GM12874 (cell line): Measurements from ENCODE around the gene ODAD3.
A peak's percentile ranks its signal among the peaks of the same experiment; 100 is the strongest.

Source experiments
- TF ChIP-seq, protein P1 (sequence below): IDR thresholded peaks from 2 replicates; pipeline ENCODE4 v1.5.1; 2011; ENCODE audit warnings: low read depth, mild to moderate bottlenecking, control low read depth, low read length, moderate library complexity; ENCODE audit not compliant: insufficient read depth

Gene ODAD3

DNA sequence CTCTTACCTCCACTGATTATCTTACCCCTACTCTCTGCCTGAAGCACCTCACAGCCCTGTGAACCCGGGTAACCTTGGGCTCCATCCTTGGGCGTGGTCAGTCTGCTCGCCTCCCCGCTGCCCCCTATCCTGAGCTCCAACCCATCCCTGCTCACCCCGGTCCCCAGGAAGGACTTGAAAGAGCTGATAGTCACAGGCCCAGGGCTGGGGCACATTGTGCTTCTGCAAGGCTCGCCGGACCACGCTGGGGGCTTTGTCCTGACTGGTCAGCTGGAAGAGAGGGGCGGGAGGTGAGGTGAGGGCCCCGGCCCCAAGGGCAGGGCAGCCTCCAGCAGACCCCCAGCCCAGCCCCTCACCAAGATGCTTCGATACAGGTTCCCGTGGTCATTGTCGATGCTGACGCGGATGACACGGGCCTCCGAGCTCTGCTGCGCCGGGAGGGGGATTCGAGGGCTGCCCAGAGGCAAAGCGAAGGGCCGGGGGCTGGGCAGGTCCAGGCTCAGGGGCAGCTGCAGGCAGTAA lies 37.8 kb downstream of the ODAD3 start:
- TF ChIP-seq, protein P1, sequence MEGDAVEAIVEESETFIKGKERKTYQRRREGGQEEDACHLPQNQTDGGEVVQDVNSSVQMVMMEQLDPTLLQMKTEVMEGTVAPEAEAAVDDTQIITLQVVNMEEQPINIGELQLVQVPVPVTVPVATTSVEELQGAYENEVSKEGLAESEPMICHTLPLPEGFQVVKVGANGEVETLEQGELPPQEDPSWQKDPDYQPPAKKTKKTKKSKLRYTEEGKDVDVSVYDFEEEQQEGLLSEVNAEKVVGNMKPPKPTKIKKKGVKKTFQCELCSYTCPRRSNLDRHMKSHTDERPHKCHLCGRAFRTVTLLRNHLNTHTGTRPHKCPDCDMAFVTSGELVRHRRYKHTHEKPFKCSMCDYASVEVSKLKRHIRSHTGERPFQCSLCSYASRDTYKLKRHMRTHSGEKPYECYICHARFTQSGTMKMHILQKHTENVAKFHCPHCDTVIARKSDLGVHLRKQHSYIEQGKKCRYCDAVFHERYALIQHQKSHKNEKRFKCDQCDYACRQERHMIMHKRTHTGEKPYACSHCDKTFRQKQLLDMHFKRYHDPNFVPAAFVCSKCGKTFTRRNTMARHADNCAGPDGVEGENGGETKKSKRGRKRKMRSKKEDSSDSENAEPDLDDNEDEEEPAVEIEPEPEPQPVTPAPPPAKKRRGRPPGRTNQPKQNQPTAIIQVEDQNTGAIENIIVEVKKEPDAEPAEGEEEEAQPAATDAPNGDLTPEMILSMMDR: no peak

DNA sequence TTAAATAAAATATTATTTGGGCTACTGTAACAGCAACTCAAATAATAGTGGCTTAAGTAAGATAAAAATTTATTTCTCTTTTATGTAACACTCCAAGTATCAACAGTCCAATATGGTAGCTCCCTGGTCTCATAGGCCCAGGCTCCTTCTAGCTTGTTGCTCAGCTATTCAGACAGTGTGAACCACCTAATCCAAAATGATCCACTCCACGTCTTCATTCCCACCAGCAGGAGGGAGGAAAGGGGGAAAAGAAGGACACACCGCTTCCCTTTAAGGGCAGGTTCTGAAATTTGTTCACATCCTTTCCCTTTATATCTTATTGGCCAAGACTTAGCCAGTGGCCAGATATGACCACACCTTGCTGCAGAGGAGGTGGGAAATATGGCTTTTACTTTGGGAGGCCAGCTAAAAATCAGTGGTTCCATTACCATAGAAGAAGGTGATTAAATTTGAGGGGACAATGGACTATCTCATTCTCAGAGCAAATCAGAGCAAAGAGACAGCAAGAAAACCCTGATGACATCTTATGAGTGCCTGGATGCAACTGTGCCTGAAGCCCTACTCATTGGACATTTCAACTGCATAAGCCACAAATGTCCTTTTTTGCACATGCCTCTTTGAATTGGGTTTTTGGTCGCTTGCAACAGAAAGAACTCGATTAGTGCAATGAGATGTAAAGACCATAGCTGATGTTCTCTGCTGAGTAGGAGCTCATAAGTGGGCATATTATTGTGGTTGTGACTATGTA lies 43.8 kb downstream of the ODAD3 start:
- TF ChIP-seq, protein P1: no peak

DNA sequence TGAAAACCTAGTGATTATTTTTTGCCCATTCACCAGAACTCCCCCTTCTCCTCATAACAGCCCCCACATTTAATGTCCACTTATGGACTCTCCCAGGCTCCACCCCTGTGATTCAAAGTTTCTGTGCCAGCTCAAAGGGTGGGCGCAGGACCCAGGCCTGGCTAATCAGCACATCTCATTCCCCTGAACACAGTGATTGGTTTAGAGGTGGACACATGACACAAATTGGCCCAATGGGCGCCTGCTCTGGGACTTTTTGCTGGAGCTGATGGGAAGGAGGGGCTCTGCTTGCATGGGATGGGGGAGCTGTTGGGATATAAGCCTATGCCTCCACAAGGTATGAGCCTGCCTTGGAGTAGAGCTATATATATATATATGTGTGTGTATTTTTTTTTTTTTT lies 44.6 kb downstream of the ODAD3 start:
- TF ChIP-seq, protein P1: no peak

DNA sequence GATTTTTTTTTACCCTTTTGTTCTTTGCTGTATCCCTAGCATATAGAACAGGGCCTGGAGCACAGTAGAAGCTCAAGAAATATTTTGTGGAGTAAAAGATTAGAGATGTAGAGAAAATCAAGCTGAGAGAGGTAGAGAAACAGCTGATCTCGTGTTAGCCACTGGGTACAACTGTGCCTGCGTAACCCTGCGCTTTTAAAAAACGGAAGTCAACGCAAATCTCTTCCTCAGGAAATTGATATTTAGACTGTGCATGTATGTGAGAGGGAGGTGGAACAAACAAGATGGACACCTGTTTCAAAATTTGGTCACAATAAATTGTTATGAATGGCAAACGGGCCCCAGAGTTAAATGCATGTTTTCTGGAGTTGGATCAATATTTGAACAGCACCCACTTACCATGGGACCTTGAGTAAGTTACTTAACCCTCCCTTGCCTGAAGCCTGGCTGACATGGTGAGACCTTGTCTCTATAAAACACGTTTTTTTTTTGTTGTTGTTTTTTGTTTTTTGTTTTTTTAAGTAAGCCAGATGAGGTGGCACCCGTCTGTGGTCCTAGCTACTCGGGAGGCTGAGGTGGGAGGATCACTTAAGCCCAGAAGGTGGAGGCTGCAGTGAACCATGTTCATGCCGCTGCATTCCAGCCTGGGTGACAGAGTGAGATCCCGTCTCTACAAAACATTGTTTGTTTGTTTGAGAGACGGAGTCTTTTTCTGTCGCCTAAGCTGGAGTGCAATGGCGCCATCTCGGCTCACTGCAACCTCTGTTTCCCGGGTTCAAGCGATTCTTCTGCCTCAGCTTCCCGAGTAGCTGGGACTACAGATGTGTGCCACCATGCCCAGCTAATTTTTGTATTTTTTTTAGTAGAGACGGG lies 47.5 kb downstream of the ODAD3 start:
- TF ChIP-seq, protein P1: no peak

DNA sequence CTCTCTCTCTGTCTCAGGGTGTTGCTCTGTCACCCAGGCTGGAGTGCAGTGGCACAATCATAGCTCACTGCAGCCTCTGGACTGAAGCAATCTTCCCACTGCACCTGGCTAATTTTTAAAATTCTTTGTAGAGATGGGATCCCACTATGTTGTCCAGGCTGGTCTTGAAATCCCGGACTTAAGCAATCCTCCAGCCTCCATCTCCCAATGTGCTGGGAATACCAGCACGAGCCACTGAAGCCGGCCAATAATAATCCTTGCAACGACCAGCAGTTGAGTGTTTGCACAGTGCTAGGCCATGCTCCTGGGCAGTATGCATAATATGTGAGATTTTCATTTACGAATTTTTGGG lies 50.2 kb downstream of the ODAD3 start:
- TF ChIP-seq, protein P1: no peak

DNA sequence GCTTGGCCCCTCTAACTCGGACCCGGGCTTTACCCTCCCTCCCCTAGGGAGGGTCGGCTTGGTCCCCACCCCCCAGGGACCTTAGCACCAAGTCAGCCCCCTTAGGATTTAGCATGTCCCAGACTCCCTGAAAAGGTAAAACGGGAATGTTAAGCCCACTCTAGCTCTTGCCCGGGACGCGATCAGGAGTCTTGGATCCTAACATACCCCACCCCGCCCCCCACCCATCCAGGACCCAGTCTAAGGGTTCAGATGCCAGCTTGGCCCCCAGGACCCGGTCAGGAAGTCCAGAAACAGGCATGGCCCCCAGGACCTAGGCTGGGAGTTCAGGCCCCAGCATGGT lies 51.2 kb downstream of the ODAD3 start:
- TF ChIP-seq, protein P1: no peak

DNA sequence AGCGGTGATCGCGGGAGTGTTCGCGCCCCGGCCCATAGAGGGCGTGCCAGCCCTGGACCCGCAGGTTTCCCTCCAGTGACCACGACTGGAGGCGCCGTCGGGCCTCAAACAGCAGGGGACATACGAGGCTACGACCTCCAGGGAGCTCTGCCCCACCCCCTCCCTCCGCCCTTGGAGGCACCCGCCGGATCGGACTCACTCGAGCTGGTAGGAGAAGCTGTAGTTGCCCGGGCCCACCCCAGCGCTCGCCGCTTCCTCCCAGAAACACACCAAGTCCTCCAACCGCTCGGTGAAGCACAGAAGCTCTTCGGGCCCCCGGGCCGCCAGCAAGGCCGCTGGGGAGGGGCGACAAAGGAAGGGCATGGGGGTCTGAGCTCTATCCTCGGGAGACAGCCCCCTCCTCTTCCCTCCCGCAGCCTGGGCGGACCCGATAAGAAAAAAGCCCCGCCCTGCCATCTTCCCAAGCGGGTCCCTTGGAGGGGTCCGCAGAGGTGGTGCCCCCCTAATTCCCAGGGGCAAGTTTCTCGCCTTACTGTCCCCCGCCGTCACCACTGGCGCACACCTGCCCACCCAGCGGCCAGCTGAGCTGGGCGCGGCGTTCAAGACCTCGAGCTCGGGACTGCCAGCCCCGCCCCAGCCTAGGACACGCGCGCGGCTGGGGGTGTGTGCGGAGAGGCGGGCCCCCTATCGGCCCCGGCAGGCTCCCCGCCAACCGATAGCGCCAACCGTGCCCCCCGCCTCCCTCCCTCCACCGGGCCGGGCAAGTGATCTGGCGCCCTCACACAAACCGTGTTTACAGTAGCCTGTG lies 51.8 kb downstream of the ODAD3 start:
- TF ChIP-seq, protein P1: peak; percentile 83
